HG03025 (cell line): ENCODE measurements around the gene TAB2.

Source experiments
- ATAC-seq: cut with Tn5 transposase; IDR thresholded peaks from one replicate; pipeline ENCODE4 v1.9.1; 2021; ENCODE audit warnings: mild to moderate bottlenecking, moderate library complexity; ENCODE audit not compliant: unreplicated experiment, low FRiP score

TAB2 gene

DNA sequence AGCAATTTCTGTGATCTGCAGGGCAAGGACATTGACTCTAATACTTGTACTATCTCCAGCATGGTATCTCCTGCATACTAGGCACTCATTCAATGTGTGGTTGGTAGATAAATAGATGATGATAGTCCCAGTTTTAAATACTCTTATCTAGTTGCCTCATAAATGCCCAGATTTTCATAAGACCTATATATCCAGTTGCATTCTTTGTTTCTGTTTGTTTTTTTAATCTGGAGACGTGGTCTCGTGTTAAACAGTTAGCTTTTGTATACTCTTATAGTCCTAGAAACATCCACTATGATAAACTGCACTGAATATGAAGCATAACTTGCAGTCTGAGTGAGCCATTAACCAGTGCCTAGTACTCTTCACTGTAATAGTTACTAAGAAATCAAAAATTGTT is 47.0 kb downstream of the TAB2 start:
- ATAC-seq: no peak

DNA sequence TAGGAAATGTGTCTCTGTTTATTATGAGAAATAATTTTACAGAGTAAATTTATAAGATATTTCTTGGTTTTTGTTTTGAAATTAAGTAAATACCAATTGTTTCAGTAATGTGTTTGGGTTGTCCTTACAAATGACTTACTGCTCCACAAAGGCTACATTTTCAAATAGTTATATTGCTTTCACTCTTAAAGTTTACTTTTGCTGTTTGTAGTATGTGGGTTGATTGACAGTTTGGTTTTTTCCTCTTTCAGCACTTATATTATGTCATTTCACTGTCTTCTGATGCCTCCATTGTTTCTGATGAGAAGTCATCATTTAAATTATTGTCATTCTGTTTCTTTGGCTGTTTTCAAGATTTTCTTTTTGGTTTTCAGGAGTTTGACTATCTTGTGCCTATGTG is 47.7 kb downstream of the TAB2 start:
- ATAC-seq: no peak

DNA sequence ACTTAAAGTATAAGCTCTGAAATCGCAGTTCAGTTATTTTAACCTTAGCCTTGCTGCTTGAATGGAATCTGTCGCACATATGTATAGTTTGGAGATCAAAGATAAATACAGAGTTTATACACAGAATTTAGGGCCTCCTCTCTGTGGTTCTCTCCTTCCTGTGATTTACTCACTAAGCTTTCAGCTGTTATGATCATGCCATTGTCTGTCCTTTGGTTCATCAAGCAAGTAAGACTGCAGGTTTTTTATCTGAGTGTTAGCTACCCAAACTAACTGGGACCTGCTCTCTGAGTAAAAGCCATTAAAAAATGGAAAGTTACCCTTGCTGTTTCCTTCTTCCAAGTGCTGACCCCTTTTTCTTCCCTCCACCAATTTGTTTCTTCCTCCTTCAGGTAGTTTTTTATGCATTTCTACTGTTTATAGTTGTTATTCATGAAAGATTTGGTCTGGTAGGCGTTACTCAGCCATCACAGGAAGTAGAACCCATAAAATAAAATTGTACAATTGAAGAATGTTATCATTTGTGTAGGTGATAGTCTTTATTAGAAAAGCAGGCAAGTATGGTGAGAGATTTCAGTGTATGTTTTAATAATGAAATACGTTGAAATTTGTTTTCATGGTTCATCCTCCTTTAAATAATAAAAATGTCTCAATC is 48.9 kb downstream of the TAB2 start:
- no peak for ATAC-seq

DNA sequence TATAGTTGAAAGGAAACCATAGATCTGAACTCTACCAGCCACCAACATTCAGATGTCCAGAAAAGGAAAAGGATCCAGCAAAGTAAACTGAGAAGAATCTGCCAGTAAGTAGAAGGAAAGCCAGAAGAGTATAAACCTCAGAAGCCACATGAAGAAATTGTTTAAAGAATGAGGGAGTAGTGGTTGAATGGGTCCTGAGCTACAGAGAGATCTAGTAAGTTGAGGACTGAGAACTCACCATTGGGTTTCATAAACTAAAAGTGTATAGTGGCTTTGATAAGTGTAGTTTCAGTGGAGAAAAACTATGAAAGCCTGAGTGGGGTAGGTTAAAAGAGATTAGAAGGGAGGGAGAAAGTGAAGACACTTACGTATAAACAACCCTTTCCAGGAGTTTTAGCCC is 50.6 kb downstream of the TAB2 start:
- ATAC-seq: no peak

DNA sequence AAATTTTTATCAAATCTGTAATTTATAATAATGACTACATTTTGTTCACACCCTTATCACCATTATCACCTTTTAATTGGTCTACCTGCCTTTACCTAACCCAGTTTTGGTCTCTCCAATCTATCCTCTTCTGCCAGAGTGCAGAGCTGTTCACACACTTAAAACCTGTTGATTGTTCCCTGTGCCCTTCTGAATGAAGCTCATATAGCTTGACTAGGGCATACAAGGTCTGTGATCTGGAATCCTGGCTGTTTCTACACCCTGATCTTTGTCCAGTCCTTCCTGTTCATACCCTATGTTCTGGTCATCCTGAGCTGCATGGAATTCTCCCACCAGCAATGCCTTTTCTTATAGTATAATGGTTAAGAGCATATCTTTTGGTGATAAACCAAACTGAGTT is 53.6 kb downstream of the TAB2 start:
- no peak for ATAC-seq

DNA sequence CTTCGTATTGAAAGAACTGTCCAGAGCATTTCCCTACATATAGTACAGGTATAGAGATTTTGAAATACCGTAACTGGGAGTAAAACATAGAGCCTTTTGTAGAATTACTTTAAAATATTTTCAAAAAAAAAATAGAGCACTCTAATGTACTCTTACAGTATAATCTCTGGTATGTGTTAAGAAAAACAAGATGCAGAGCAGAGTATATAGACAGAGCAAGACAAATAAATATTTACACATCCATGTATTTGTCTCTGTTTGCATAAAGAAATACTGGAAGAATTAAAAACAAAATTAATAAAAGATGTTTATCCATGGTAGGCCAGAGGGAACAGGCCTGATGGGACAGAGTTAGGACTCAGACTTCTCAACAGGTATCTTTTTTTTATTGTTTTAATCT is 54.5 kb downstream of the TAB2 start:
- no peak for ATAC-seq

DNA sequence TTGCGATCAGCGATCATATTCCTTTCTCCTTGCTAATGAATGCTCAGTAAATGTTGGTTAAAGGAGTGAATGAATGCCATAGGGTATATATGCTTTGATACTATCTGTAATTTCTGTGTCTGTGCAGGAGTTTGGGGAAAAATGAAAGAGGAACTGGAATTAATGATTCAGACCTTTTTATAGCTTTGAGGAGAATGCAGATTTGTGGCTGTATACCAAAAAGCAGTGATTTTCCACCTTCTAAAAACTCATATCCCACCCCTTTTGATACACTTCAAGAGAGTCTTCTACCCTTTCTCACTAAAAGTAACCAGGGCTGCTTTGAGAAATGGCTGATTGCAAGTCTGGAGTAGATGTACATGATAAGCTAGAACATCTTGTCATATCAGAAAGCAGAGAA is 56.0 kb downstream of the TAB2 start:
- ATAC-seq: no peak

DNA sequence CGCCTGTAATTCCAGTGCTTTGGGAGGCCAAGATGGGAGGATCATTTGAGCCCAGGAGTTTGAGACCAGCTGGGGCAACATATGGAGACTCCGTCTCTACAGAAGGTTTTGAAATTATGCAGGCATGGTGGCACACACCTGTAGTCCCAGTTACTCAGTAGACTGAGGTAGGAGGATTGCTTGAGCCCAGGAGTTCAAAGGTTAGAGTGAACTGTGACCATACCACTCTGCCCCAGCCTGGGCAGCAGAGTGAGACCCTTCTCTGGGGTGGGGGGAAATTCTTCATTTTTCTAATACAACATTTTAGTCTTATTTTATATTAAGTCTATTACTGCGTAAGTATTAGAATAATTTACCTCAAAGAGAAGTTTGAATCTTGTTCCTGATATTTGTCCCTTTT is 62.5 kb downstream of the TAB2 start:
- no peak for ATAC-seq

DNA sequence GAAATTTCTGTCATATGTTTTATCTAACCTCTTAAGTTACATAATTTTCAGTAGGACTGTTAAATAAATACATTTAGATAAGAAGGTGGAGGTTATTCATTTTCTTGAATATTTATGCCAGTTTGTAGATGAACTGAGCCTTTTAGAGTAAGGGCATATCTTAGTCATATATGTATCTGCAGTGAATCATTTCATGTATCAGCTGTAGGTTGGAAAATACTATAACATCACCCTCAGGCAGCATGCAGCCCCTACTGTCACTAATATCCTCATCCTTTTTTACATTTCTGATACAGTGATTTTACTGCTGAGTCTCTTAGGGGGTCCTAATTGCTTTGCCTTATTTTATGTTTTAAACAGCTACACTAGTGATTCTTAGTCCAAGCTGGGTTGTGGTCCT is 63.0 kb downstream of the TAB2 start:
- no peak for ATAC-seq

DNA sequence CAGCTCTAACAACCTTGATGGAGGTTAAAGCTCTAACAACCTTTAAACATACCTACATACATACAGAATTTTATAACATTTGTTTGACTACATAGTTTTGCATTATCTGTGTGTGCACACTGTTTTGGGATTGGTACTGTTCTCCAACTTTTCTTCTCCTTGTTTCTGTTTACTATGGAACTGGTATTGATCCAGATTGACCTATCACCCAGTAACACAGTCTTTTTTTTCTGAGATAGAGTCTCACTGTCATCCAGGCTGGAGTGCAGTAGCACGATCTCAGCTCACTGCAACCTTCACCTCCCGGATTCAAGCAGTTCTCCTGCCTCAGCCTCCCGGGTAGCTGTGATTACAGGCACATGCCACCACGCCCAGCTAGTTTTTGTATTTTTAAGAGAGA is 65.9 kb downstream of the TAB2 start:
- no peak for ATAC-seq

DNA sequence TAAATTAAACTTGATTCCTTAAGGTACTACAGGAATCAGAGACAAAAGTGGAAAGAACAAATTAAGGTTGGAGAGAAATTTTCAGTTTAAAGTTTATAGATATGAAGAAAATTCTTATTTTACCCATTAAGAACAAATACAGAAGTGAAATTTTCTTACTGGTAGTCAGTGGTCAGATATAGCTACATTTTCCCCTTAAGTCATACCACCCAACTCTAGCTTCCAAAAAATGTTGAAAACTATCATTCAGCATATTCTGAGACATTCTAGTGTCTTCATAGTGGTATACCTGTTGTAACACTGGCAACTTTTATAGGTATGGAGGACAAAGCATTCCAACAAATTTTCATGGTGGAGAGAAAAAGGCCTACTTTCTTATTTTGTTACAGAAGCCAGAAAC is 67.0 kb downstream of the TAB2 start:
- no peak for ATAC-seq

DNA sequence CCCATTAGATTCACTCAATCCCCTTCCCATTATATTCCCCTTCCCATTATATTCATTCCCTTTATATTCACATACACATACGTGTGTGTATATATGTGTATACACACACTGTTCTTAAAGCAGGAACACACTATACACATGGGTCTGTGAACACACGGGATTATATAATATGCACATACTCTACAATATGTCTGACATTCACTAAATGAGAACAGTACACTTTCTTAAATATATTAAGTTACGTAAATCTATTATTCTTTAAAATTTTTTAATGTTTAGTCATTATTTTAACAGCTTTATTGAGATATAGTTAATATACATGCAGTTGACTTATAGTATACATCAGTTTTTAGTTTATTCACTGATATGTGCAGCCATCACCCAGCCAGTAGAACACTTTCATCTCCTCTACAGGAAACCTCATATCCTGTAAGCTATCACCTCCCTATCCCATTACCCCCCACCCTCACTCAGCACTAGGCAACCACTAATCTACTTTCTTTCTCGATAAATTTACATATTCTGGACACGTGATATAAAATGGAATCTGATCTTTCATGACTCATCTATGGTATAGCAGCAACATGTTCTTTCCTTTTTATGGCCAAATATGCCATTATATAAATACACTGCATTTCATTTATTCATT is 68.6 kb downstream of the TAB2 start:
- ATAC-seq: no peak

DNA sequence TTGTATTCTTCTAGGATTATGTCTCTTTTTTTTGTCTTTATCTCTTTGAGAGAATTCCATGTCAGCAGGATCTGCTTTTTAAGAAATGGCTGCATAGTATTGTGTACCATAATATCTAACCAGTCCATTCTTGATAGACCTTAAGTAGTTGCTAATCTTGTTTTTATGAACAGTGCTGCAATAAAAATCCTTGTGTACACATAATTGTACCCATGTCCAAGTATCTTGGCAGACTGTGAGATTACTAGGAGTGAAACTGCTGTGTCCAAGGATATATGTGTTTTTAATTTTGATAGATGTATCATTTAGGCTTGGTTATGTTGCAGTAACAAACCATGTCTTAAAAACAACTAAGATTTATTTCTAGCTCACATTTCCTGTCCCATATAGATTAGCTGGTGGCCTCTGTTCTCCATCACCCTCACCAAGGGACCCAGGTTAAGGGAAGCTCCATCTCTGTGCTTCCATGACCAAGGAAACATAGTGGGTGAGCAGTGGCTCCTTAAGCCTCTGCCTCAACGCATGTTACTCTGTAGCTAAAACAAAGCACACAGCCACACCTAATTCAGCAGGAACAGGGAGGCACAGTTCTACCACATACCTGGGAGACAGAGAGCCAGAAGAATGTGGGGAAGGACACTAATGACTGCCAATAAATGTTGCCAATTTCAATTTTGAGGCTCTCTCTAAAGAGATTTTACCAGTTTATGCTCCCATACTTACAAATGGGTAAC is 70.4 kb downstream of the TAB2 start:
- no peak for ATAC-seq

DNA sequence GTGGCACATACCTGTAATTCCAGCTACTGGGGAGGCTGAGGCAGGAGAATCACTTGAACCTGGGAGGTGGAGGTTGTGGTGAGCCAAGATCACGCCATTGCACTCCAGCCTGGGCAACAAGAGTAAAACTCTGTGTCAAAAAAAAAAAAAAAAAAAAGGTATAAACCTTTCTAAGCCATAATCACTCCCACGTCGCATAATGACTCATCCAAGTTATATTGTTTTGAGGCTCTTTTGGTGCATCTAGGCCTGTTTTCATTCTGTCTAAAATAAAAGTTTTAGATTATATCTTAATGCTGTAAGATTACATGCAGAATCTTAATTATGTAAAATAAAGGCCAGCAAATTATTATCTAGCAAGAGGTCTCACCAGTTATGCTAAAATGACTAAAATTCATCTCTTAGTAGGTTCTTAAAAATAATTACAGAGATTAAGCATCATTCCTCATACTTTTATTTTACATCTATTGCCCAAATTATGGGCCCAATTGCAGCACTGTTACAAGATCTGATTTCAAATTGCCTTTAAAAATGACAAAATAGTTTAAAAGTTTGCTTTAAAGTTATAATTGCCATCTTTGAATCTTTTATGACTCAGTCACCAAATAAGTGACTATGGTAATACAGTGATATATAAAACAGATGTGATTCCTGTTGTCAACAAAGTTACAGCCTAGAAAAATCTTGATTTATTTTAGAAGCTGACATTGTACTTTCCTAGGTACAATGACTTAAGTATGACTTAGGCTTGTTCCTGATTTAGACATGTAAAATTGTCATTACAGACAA is 72.2 kb downstream of the TAB2 start:
- no peak for ATAC-seq

DNA sequence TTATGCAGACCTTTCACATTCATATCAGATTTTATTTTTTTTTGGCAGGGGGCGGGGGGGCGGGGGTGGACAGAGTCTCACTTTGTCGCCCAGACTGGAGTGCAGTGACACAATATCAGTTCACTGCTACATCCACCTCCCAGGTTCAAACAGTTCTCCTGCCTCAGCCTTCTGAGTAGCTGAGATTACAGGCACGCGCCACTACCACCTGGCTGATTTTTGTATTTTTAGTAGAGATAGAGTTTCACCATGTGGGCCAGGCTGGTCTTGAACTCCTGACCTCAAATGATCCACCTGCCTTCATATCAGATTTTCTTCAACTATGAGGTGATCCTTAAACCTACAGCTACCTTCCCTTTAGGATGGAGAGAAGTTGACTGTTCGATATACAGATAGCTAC is 74.6 kb downstream of the TAB2 start:
- no peak for ATAC-seq

DNA sequence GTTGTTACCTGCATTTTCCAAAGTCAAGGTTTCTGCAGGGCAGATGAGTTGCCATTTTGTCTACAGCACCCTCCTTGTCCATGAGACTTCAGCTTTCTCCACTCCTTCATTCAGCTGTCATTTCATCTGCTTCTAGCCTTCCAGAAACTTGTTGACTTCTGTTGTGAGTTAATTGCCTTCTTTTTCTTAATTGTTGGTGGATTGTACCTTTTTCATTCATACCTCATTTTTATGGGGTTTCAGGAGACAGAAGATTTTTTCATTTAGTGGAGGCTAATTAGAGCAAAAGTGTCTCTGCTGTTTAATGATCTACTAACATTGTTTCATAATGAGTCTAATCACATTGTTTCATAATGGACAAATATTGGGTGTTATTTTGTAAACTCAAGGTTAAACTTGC is 75.0 kb downstream of the TAB2 start:
- no peak for ATAC-seq

DNA sequence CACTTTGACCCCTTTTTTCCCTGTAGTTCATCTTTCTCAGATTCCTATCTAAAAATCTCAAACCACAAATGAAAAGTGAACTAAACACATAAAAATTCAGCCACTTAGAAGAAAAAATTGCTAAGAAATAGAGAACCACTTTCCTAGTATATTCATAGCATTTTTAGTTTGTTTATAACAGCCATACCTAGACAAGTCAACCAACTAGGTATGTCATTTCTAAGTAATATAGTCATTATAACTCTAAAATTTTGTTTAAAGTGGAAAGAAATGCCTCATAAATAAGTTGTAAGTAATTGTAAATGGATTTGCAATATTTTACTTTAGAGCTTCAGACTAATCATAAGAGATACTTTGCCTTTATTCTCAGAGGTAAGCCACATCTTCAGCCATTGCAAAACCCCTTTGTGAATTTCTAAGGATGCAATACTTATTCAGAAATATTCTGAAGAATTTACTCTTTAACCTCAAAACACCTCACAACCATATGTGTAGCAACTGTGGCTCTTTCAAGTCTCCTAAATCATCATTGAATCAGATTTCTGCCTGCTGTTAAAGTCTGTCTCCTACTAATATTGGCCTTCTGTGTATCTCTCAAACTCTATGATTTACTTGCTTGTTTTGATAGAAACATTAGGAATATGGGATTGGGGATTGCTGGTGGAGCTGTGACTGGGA is 75.6 kb downstream of the TAB2 start:
- ATAC-seq: no peak

DNA sequence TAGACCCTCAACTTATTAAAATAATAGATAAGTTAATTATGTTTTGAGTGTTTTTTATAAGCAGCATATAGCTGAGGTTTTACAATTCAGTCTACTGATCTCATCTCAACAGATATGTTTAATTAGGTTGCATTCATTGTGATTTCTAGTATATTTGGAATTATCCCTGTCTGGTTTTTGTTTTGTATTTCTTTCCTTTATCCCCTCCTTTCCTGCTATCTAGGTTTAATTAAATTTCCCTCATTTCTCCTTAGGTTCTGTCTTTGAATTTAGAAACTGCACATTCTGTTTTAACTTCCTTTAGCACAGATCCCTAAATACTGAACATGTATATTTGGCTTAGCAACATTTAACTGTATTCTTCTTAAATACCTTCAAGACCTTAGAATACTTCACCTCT is 77.7 kb downstream of the TAB2 start:
- ATAC-seq: no peak

DNA sequence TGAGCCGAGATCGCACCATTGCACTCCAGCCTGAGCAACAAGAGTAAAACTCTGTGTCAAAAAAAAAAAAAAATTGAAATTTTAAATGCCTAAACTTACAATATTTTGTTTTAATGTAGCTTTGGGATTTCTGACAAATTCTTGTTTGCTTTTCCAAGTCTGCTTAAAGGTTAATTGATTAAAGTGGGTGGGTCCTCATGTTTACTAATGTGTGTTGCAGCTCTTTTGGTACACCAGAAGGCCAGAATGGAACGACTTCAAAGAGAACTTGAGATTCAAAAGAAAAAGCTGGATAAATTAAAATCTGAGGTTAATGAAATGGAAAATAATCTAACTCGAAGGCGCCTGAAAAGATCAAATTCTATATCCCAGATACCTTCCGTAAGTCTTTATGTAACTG is 79.9 kb downstream of the TAB2 start:
- ATAC-seq: no peak

DNA sequence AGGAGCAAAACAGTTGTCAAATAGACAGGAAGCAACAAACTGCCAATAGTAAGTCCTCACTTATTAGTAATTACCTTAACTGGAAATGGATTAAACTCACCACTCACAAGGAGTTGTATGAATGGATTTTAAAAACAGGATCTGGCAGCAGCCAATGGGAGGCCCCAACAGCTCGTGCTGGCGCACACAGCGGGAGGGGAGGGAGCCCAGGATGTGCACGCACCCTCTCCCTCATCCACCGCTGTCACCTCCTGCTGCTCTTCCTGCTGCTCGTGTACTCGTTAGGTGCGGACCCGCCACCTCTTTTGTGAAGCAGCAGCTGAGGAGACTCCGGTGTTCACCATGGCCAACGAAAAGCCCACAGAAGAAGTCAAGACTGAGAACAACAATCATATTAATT is 82.5 kb downstream of the TAB2 start, which contains the start of gene SUMO4:
Gene SUMO4 (plus strand): TSS at position 213 of the 400 bp plus-strand sequence. CDS start 130 bp downstream, at position 343.
- no peak for ATAC-seq

DNA sequence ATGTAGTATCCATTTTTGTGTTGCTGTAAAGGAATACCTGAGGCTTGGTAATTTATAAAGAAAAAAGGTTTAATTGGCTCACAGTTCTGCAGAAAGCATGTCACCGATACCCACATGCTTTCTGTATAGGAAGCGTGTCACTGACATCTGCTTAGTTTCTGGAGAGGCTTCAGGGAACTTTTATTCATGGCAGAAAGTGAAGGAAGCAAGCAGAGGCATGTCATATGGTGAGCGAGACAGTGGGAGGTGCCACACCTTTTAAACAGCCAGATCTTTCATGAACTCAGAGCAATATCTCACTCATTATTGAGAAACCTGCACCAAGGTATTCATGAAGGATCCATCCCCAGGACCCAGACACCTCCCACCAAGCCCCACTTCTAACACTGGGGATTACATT is 86.0 kb downstream of the TAB2 start:
- ATAC-seq: no peak
